Measurements from ENCODE around the gene CFAP157.

Gene CFAP157

DNA sequence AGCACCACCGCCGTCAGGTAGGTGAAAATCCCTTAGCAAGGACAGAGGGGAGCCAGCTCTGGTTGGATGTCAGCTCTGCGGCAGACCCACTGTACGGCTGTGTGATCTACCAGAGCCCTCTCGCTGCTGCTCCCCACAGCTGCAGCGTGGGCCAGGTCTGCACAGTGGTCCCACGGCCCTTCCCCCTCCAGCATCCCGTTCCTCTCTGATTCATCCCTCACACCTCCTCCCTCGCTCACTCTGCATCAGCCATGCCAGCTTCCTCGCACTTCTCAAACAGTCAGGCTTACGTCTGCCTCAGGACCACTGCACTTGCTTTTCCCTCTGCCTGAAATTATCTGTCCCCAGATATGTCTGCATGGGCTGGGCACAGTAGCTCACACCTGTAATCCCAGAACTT lies 26.6 kb upstream of the CFAP157 start:
- Histone ChIP-seq H3K9ac (ENCODE audit: low read length) (no peak overlapping the region), H3K27me3 (ENCODE audit: control insufficient read depth, insufficient read depth, low read length) (no peaks in the 10 kb centered on the region), H3K9me3 (ENCODE audit: control insufficient read depth, insufficient read depth, low read depth, low read length) (no peaks in the 10 kb centered on the region), H3K27ac (ENCODE audit: low read depth, low read length) (no peak overlapping the region), H3K36me3 (ENCODE audit: control insufficient read depth, insufficient read depth, low read length) (peaks cover 64% of the 10 kb centered on the region), H3K4me1 (ENCODE audit: control insufficient read depth, insufficient read depth, low read length) (no peaks in the 10 kb centered on the region), H3K4me3 (ENCODE audit: low read depth, low read length) (no peak overlapping the region)

GRCh38 chr9:127680846-127681245 lies 25.9 kb upstream of the CFAP157 start:
- H3K27ac ChIP-seq (ENCODE audit: low read depth, low read length), result no peak overlapping the region
- H3K4me1 ChIP-seq (ENCODE audit: control insufficient read depth, insufficient read depth, low read length), result no peaks in the 10 kb centered on the region
- H3K36me3 ChIP-seq (ENCODE audit: control insufficient read depth, insufficient read depth, low read length), result peaks cover 58% of the 10 kb centered on the region
- no peaks in the 10 kb centered on the region for H3K9me3 ChIP-seq (ENCODE audit: control insufficient read depth, insufficient read depth, low read depth, low read length)
- H3K4me3 ChIP-seq (ENCODE audit: low read depth, low read length), result no peak overlapping the region
- no peak overlapping the region for H3K9ac ChIP-seq (ENCODE audit: low read length)
- H3K27me3 ChIP-seq (ENCODE audit: control insufficient read depth, insufficient read depth, low read length), result no peaks in the 10 kb centered on the region

DNA sequence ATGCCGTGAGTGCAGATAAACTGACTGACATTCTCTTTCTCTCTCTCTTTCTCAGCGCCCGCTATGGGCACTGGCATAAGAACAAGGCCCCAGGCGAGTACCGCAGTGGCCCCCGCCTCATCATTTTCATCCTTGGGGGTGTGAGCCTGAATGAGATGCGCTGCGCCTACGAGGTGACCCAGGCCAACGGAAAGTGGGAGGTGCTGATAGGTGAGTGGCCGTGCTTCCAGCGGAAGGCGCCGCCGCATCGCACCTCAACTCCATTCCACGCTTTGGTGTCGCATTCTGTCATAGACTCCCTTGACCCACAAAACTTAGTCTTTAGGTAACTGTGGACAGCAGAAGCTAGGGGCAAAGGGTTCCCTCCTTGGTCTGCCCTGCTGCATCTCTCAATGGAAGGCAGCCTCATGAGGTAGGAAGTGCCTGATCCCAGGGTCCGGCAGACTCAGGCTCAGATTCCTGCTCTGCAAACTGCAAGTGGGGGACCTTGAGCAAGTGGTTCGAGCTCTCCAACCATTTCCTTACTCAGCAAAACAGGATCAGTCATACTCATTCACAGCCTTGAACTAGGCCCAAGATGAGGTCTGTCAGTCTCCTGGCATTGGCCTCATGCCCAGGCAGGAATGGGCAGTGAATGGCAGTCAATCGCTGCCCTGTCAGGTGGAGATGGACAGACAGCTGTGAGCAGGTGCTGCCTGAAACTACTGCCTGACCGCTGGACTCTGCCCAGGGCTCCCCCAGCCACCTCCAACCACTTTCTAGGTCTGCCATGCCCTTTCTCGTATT lies 24.2 kb upstream of the CFAP157 start:
- H3K36me3 ChIP-seq (ENCODE audit: control insufficient read depth, insufficient read depth, low read length), result peaks cover 47% of the 10 kb centered on the region
- H3K4me1 ChIP-seq (ENCODE audit: control insufficient read depth, insufficient read depth, low read length), result no peaks in the 10 kb centered on the region
- no peaks in the 10 kb centered on the region for H3K9me3 ChIP-seq (ENCODE audit: control insufficient read depth, insufficient read depth, low read depth, low read length)
- H3K9ac ChIP-seq (ENCODE audit: low read length), result no peak overlapping the region
- no peaks in the 10 kb centered on the region for H3K27me3 ChIP-seq (ENCODE audit: control insufficient read depth, insufficient read depth, low read length)
- no peak overlapping the region for H3K4me3 ChIP-seq (ENCODE audit: low read depth, low read length)
- no peak overlapping the region for H3K27ac ChIP-seq (ENCODE audit: low read depth, low read length)

GRCh38 chr9:127683723-127684122 lies 23.1 kb upstream of the CFAP157 start:
- Histone ChIP-seq H3K36me3 (ENCODE audit: control insufficient read depth, insufficient read depth, low read length) (peaks cover 43% of the 10 kb centered on the region), H3K4me3 (ENCODE audit: low read depth, low read length) (no peak overlapping the region), H3K9ac (ENCODE audit: low read length) (no peak overlapping the region), H3K9me3 (ENCODE audit: control insufficient read depth, insufficient read depth, low read depth, low read length) (no peaks in the 10 kb centered on the region), H3K4me1 (ENCODE audit: control insufficient read depth, insufficient read depth, low read length) (no peaks in the 10 kb centered on the region), H3K27ac (ENCODE audit: low read depth, low read length) (no peak overlapping the region), H3K27me3 (ENCODE audit: control insufficient read depth, insufficient read depth, low read length) (no peaks in the 10 kb centered on the region)

DNA sequence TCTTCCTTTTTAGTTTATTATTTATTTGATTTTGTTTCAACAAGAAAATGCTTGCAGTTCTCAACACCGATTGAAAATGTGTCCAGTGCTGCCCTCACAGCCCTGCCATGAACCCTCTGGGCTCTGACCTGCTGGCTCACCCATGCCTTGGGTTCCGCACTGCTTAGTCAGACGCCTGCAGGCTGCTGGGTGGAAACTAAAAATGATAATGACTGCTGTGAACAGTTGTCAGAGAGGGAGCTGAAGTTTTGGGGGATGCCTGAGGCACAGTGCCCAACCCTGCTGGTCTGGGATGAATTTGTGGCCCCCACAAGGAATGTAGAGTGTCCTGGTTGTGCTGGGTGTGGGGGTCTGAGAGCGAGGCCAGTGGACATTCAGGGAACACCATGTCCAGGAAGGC lies 22.2 kb upstream of the CFAP157 start:
- no peak overlapping the region for H3K27ac ChIP-seq (ENCODE audit: low read depth, low read length)
- peaks cover 48% of the 10 kb centered on the region for H3K36me3 ChIP-seq (ENCODE audit: control insufficient read depth, insufficient read depth, low read length)

DNA sequence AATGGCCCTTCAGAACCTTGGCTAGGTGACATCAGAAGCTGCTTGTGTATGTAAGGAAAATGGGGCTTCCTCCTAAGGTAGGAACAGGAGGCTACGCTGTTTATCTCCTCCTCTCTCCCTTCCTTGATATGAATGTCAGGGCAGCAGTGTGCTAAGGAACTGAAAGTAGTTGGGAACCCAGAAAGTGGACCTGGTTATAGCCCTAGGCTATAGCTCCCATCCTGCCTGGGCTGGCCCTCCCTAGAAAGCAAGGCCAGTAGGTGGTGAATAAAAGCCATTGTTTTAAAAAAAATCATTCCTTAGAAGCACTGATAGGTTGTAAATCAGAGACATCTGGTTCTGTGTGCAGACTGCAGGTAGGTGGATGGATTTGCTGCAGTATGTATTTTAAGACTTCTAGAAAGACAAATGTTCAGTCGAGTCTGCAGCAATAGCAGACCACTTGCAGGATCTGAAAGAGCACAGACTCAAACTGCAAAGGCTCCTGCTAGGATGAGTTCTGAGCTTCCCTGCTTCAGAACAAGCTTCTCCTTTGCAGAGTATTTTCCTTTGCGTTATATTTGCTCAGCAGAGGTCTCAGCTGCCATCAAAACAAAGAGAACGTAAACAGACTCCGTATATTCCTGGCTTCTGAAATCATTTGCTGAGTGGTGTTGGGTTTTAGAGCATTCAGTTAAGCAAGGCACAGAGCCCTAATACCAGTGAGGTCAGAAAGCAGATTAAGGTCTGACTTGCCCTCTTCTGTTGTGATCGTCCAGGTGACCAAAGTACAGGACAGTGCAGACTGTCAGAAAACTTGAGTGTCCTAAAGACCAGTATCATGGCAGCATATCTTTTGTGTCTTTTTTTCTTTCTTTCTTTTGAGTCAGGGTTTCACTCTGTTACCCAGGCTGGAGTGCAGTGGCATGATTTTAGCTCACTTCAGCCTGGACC lies 20.1 kb upstream of the CFAP157 start:
- no peaks in the 10 kb centered on the region for H3K4me1 ChIP-seq (ENCODE audit: control insufficient read depth, insufficient read depth, low read length)
- H3K27me3 ChIP-seq (ENCODE audit: control insufficient read depth, insufficient read depth, low read length), result no peaks in the 10 kb centered on the region
- peaks cover 48% of the 10 kb centered on the region for H3K36me3 ChIP-seq (ENCODE audit: control insufficient read depth, insufficient read depth, low read length)
- H3K9ac ChIP-seq (ENCODE audit: low read length), result no peak overlapping the region
- H3K27ac ChIP-seq (ENCODE audit: low read depth, low read length), result no peak overlapping the region
- H3K4me3 ChIP-seq (ENCODE audit: low read depth, low read length), result no peak overlapping the region
- no peaks in the 10 kb centered on the region for H3K9me3 ChIP-seq (ENCODE audit: control insufficient read depth, insufficient read depth, low read depth, low read length)

More for the DNA sequence above, 22.2 kb upstream of the CFAP157 start:
- Histone ChIP-seq H3K9ac (ENCODE audit: low read length) (no peak overlapping the region), H3K9me3 (ENCODE audit: control insufficient read depth, insufficient read depth, low read depth, low read length) (no peaks in the 10 kb centered on the region), H3K27me3 (ENCODE audit: control insufficient read depth, insufficient read depth, low read length) (no peaks in the 10 kb centered on the region), H3K4me1 (ENCODE audit: control insufficient read depth, insufficient read depth, low read length) (no peaks in the 10 kb centered on the region), H3K4me3 (ENCODE audit: low read depth, low read length) (no peak overlapping the region)

GRCh38 chr9:127689329-127690000 lies 17.3 kb upstream of the CFAP157 start:
- Histone ChIP-seq H3K4me1 (ENCODE audit: control insufficient read depth, insufficient read depth, low read length) (no peaks in the 10 kb centered on the region), H3K9ac (ENCODE audit: low read length) (no peak overlapping the region), H3K4me3 (ENCODE audit: low read depth, low read length) (no peak overlapping the region), H3K36me3 (ENCODE audit: control insufficient read depth, insufficient read depth, low read length) (peaks cover 25% of the 10 kb centered on the region), H3K27me3 (ENCODE audit: control insufficient read depth, insufficient read depth, low read length) (no peaks in the 10 kb centered on the region), H3K27ac (ENCODE audit: low read depth, low read length) (no peak overlapping the region), H3K9me3 (ENCODE audit: control insufficient read depth, insufficient read depth, low read depth, low read length) (no peaks in the 10 kb centered on the region)

DNA sequence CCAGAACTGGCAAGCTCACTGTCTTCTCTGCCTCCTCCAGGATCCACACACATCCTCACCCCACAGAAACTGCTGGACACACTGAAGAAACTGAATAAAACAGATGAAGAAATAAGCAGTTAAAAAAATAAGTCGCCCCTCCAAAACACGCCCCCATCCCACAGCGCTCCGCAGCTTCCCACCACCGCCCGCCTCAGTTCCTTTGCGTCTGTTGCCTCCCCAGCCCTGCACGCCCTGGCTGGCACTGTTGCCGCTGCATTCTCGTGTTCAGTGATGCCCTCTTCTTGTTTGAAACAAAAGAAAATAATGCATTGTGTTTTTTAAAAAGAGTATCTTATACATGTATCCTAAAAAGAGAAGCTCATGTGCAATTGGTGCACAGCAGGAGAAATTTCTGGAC lies 16.1 kb upstream of the CFAP157 start:
- no peaks in the 10 kb centered on the region for H3K27me3 ChIP-seq (ENCODE audit: control insufficient read depth, insufficient read depth, low read length)
- peaks cover 25% of the 10 kb centered on the region for H3K36me3 ChIP-seq (ENCODE audit: control insufficient read depth, insufficient read depth, low read length)
- H3K27ac ChIP-seq (ENCODE audit: low read depth, low read length), result no peak overlapping the region
- no peaks in the 10 kb centered on the region for H3K9me3 ChIP-seq (ENCODE audit: control insufficient read depth, insufficient read depth, low read depth, low read length)
- H3K4me3 ChIP-seq (ENCODE audit: low read depth, low read length), result no peak overlapping the region
- no peak overlapping the region for H3K9ac ChIP-seq (ENCODE audit: low read length)
- H3K4me1 ChIP-seq (ENCODE audit: control insufficient read depth, insufficient read depth, low read length), result no peaks in the 10 kb centered on the region

DNA sequence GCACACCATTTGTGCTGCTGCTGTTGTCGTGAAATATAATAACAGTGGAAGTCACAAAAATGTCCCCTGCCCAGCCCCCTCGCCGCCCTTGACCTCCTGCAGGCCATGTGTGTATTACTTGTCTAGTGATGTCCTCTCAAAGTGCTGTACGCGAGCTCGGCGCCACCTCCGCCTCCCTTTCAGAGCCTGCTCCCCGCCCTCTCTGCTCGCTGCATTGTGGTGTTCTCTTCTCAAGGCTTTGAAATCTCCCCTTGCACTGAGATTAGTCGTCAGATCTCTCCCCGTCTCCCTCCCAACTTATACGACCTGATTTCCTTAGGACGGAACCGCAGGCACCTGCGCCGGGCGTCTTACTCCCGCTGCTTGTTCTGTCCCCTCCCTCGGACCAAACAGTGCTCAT lies 14.7 kb upstream of the CFAP157 start:
- Histone ChIP-seq H3K36me3 (ENCODE audit: control insufficient read depth, insufficient read depth, low read length) (peaks cover 25% of the 10 kb centered on the region), H3K9me3 (ENCODE audit: control insufficient read depth, insufficient read depth, low read depth, low read length) (no peaks in the 10 kb centered on the region), H3K27me3 (ENCODE audit: control insufficient read depth, insufficient read depth, low read length) (no peaks in the 10 kb centered on the region), H3K4me3 (ENCODE audit: low read depth, low read length) (no peak overlapping the region), H3K4me1 (ENCODE audit: control insufficient read depth, insufficient read depth, low read length) (no peaks in the 10 kb centered on the region), H3K9ac (ENCODE audit: low read length) (no peak overlapping the region), H3K27ac (ENCODE audit: low read depth, low read length) (no peak overlapping the region)

DNA sequence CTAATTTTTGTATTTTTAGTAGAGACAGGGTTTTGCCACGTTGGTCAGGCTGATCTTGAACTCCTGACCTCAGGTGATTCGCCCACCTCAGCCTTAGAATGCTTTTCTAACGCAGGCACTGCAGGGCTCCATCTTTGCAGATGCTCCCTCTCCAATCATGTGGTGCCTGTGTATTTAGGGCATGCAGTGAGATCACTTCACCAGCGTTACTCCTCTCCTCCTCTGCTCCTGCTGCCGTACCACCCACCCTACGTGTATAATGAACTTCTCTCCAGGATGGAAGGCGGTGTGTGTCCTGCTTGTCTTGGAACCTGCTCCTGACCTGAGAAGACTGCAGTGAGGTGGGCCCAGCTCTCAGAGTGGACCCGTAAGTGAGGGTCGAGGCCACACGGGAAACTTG lies 13.6 kb upstream of the CFAP157 start:
- Histone ChIP-seq H3K36me3 (ENCODE audit: control insufficient read depth, insufficient read depth, low read length) (peaks cover 25% of the 10 kb centered on the region), H3K9ac (ENCODE audit: low read length) (no peak overlapping the region), H3K9me3 (ENCODE audit: control insufficient read depth, insufficient read depth, low read depth, low read length) (no peaks in the 10 kb centered on the region), H3K4me1 (ENCODE audit: control insufficient read depth, insufficient read depth, low read length) (no peaks in the 10 kb centered on the region), H3K27me3 (ENCODE audit: control insufficient read depth, insufficient read depth, low read length) (no peaks in the 10 kb centered on the region), H3K4me3 (ENCODE audit: low read depth, low read length) (no peak overlapping the region), H3K27ac (ENCODE audit: low read depth, low read length) (no peak overlapping the region)

- Histone ChIP-seq H3K27me3 (ENCODE audit: control insufficient read depth, insufficient read depth, low read length) (no peaks in the 10 kb centered on the region), H3K4me1 (ENCODE audit: control insufficient read depth, insufficient read depth, low read length) (no peaks in the 10 kb centered on the region), H3K36me3 (ENCODE audit: control insufficient read depth, insufficient read depth, low read length) (peaks cover 22% of the 10 kb centered on the region), H3K4me3 (ENCODE audit: low read depth, low read length) (no peak overlapping the region), H3K9me3 (ENCODE audit: control insufficient read depth, insufficient read depth, low read depth, low read length) (no peaks in the 10 kb centered on the region), H3K27ac (ENCODE audit: low read depth, low read length) (no peak overlapping the region), H3K9ac (ENCODE audit: low read length) (no peak overlapping the region)
Measured at GRCh38 chr9:127693697-127694096, 13.1 kb upstream of the CFAP157 start.

Measured in HUES6 (cell line).